SH-SY5Y (cell line): ENCODE measurements around the gene RIT2.

Experiments used
- GATA2 ChIP-seq: IDR thresholded peaks from 2 replicates; pipeline ENCODE4 v1.6.1; 2011; ENCODE audit warnings: mild to moderate bottlenecking, low read depth, low read length
- GATA3 ChIP-seq: IDR thresholded peaks from 2 replicates; pipeline ENCODE4 v1.6.1; 2011; ENCODE audit warnings: low read depth, mild to moderate bottlenecking, low read length, moderate library complexity

GRCh38 chr18:43079422-43079821 lies 36.1 kb downstream of the RIT2 start:
- TF ChIP-seq GATA3 (no peak), GATA2 (no peak)
